H9 (cell line): ENCODE data around the gene LSG1. TPM values are rescaled to one million over a fixed set of nuclear protein-coding genes. Genes with fewer than 3 reads are reported as not detected.

Experiments
- DNase-seq: peaks from one replicate; pipeline ENCODE4 v3.0.0-alpha.2; 2017
- H2AFZ ChIP-seq: one replicate; pipeline ENCODE4 v1.6.1; 2013; ENCODE audit warnings: mild to moderate bottlenecking, low read length, control low read depth, moderate library complexity
- H2AK5ac ChIP-seq: 2 replicates; pipeline ENCODE4 v1.6.1; 2013; ENCODE audit warnings: low read length, control low read depth, mixed read lengths; ENCODE audit not compliant: insufficient read length
- H2BK120ac ChIP-seq: one replicate; pipeline ENCODE4 v1.6.1; 2013; ENCODE audit warnings: low read depth, mild to moderate bottlenecking, low read length, control low read depth, inconsistent platforms; ENCODE audit not compliant: poor library complexity, severe bottlenecking
- H2BK12ac ChIP-seq: 2 replicates; pipeline ENCODE4 v1.6.1; 2013; ENCODE audit warnings: low read length, control low read depth, mixed read lengths, low read depth; ENCODE audit not compliant: insufficient read length
- H2BK15ac ChIP-seq: 2 replicates; pipeline ENCODE4 v1.6.1; 2013; ENCODE audit warnings: low read depth, low read length, control low read depth
- H2BK20ac ChIP-seq: one replicate; pipeline ENCODE4 v1.6.1; 2013; ENCODE audit warnings: low read depth, mild to moderate bottlenecking, low read length, control low read depth, inconsistent platforms; ENCODE audit not compliant: poor library complexity, severe bottlenecking
- H2BK5ac ChIP-seq: 2 replicates; pipeline ENCODE4 v1.6.1; 2013; ENCODE audit warnings: low read length, control low read depth, mixed read lengths; ENCODE audit not compliant: insufficient read length
- H3K14ac ChIP-seq: 2 replicates; pipeline ENCODE4 v1.6.1; 2013; ENCODE audit warnings: low read length, control low read depth; ENCODE audit not compliant: insufficient read depth
- H3K18ac ChIP-seq: 2 replicates; pipeline ENCODE4 v1.6.1; 2013; ENCODE audit warnings: low read depth, mild to moderate bottlenecking, mixed read lengths, low read length, control low read depth; ENCODE audit not compliant: insufficient read length
- H3K23ac ChIP-seq: 2 replicates; pipeline ENCODE4 v1.6.1; 2013; ENCODE audit warnings: low read length, control low read depth, mixed read lengths, low read depth; ENCODE audit not compliant: insufficient read length
- H3K23me2 ChIP-seq: 2 replicates; pipeline ENCODE4 v1.6.1; 2013; ENCODE audit warnings: low read depth, mild to moderate bottlenecking, mixed read lengths, low read length, control low read depth; ENCODE audit not compliant: insufficient read length, poor library complexity, severe bottlenecking
- H3K27ac ChIP-seq: 2 replicates; pipeline ENCODE4 v1.5.1; 2013; ENCODE audit warnings: low read length, control low read depth, mixed read lengths, low read depth; ENCODE audit not compliant: insufficient read length
- H3K27me3 ChIP-seq: 2 replicates; pipeline ENCODE4 v1.6.1; 2013; ENCODE audit warnings: low read length, control low read depth, inconsistent platforms; ENCODE audit not compliant: insufficient read depth
- H3K4ac ChIP-seq: 2 replicates; pipeline ENCODE4 v1.6.1; 2013; ENCODE audit warnings: low read depth, mild to moderate bottlenecking, control low read depth, inconsistent platforms, low read length, moderate library complexity
- H3K4me1 ChIP-seq: 2 replicates; pipeline ENCODE4 v1.6.1; 2013; ENCODE audit warnings: low read length, control low read depth, inconsistent platforms; ENCODE audit not compliant: insufficient read depth
- H3K4me2 ChIP-seq: 2 replicates; pipeline ENCODE4 v1.6.1; 2013; ENCODE audit warnings: low read length, control low read depth, mixed read lengths; ENCODE audit not compliant: insufficient read length, insufficient read depth
- H3K56ac ChIP-seq: 2 replicates; pipeline ENCODE4 v1.6.1; 2013; ENCODE audit warnings: low read depth, mild to moderate bottlenecking, mixed read lengths, low read length, control low read depth; ENCODE audit not compliant: insufficient read length
- H3K79me1 ChIP-seq: 2 replicates; pipeline ENCODE4 v1.6.1; 2013; ENCODE audit warnings: low read depth, mild to moderate bottlenecking, moderate library complexity, low read length, control low read depth, inconsistent platforms; ENCODE audit not compliant: insufficient read depth, poor library complexity, severe bottlenecking
- H3K79me2 ChIP-seq: 2 replicates; pipeline ENCODE4 v1.6.1; 2013; ENCODE audit warnings: low read length, control low read depth, inconsistent platforms; ENCODE audit not compliant: insufficient read depth
- H3K9ac ChIP-seq: 2 replicates; pipeline ENCODE4 v1.6.1; 2013; ENCODE audit warnings: low read length, control low read depth, mixed read lengths; ENCODE audit not compliant: insufficient read length; ENCODE audit errors: extremely low read depth
- H3K9me3 ChIP-seq: one replicate; pipeline ENCODE4 v1.6.1; 2013; ENCODE audit warnings: low read depth, low read length, inconsistent platforms; ENCODE audit not compliant: control insufficient read depth
- H3T11ph ChIP-seq: one replicate; pipeline ENCODE4 v1.6.1; 2013; ENCODE audit warnings: mild to moderate bottlenecking, low read length, control low read depth, inconsistent platforms
- H4K20me1 ChIP-seq: one replicate; pipeline ENCODE4 v1.6.1; 2013; ENCODE audit not compliant: control insufficient read depth, insufficient read length, insufficient read depth
- H4K5ac ChIP-seq: 2 replicates; pipeline ENCODE4 v1.6.1; 2013; ENCODE audit warnings: low read depth, mild to moderate bottlenecking, mixed read lengths, low read length, control low read depth; ENCODE audit not compliant: insufficient read length
- H4K8ac ChIP-seq: replicated peaks from 2 replicates; pipeline ENCODE4 v1.6.1; 2013; ENCODE audit warnings: low read length, control low read depth, mixed read lengths, low read depth; ENCODE audit not compliant: insufficient read length
- H4K91ac ChIP-seq: 2 replicates; pipeline ENCODE4 v1.6.1; 2013; ENCODE audit warnings: low read depth, mild to moderate bottlenecking, moderate library complexity, mixed read lengths, low read length, control low read depth; ENCODE audit not compliant: insufficient read length
- H3K27ac Mint-ChIP-seq, 3 experiments: 2 replicates in 2 of 3; 3 replicates in 1 of 3; pipeline ENCODE4 v1.8.0; 2020 to 2021; ENCODE audit warnings: mixed read lengths in 3 of 3, mild to moderate bottlenecking in 1 of 3, moderate library complexity in 1 of 3
- H3K27me3 Mint-ChIP-seq: 2 replicates; pipeline ENCODE4 v1.8.0; 2021; ENCODE audit warnings: low read depth, mild to moderate bottlenecking, moderate library complexity, mixed read lengths
- H3K36me3 Mint-ChIP-seq, 3 experiments: 2 replicates in 2 of 3; 3 replicates in 1 of 3; pipeline ENCODE4 v1.8.0; 2020 to 2021; ENCODE audit warnings: low read depth in 3 of 3, mixed read lengths in 3 of 3; ENCODE audit not compliant: insufficient read depth in 1 of 3
- H3K4me1 Mint-ChIP-seq, 2 experiments: 2 replicates each; pipeline ENCODE4 v1.8.0; 2020; ENCODE audit warnings: mixed read lengths in 2 of 2
- H3K4me3 Mint-ChIP-seq, 2 experiments: 2 replicates in 1 of 2; 3 replicates in 1 of 2; pipeline ENCODE4 v1.8.0; 2020 to 2021; ENCODE audit warnings: mild to moderate bottlenecking in 2 of 2, mixed read lengths in 2 of 2, moderate library complexity in 1 of 2
- H3K9me3 Mint-ChIP-seq, 2 experiments: 2 replicates in 1 of 2; 3 replicates in 1 of 2; pipeline ENCODE4 v1.8.0; 2020; ENCODE audit warnings: mild to moderate bottlenecking in 2 of 2, mixed read lengths in 2 of 2, moderate library complexity in 1 of 2
- CTCF ChIP-seq: fragments of 200-600 bp; sonication (generic); conservative IDR thresholded peaks from 3 replicates; pipeline ENCODE4 v1.8.0; 2021; ENCODE audit warnings: antibody characterized with exemption, mild to moderate bottlenecking
- WGBS: extraction: QIAGEN DNeasy Blood & Tissue Kit; methylation state at CpG from one replicate; pipeline ENCODE4 v1.1.7; 2013; ENCODE audit warnings: missing lambda C conversion rate, low lambda C conversion rate, mixed read lengths; ENCODE audit not compliant: insufficient read length; ENCODE audit errors: extremely low coverage; 5-methylcytosine and 5-hydroxymethylcytosine counted together
- total RNA-seq: library from RNA; stranded (reverse); gene quantifications from 2 replicates; pipeline ENCODE4 v1.2.1, GENCODE V29; 2021

Gene LSG1
- total RNA-seq, 1 experiment from 2014 or later: 63.3 TPM

GRCh38 chr3:194619741-194620140 is 52.2 kb downstream of the LSG1 start:
- H3K9me3 ChIP-seq: no peaks in the 10 kb centered on the region
- H3T11ph ChIP-seq: no peak overlapping the region
- Mint-ChIP-seq H3K4me1 (peaks cover 6 to 7% of the 10 kb centered on the region in 2 experiments; a peak in 3 of 4 replicates), H3K27me3 (no peaks in the 10 kb centered on the region), H3K27ac (no peak overlapping the region), H3K9me3 (no peaks in the 10 kb centered on the region), H3K36me3 (peaks cover 5 to 26% (median 15%) of the 10 kb centered on the region in 3 experiments), H3K4me3 (no peak overlapping the region)
- H3K4me1 ChIP-seq: no peaks in the 10 kb centered on the region
- DNase-seq: no peak
- no peak overlapping the region for H3K56ac ChIP-seq
- no peak overlapping the region for H2BK12ac ChIP-seq
- H3K18ac ChIP-seq: no peak overlapping the region
- no peak overlapping the region for H2AK5ac ChIP-seq
- H3K9ac ChIP-seq: no peak overlapping the region
- no peaks in the 10 kb centered on the region for H3K79me1 ChIP-seq
- no peak overlapping the region for H3K4me2 ChIP-seq
- no peaks in the 10 kb centered on the region for H3K79me2 ChIP-seq
- H2BK20ac ChIP-seq: no peak overlapping the region
- no peak for TF ChIP-seq CTCF
- no peak overlapping the region for H2BK15ac ChIP-seq
- no peak overlapping the region for H4K8ac ChIP-seq
- H3K27ac ChIP-seq: no peak overlapping the region
- no peak overlapping the region; the same call in 1 of the 2 replicates for H3K14ac ChIP-seq
- no peak overlapping the region for H2AFZ ChIP-seq
- no peak overlapping the region for H2BK120ac ChIP-seq
- no CpG with 5 or more reads among the region's 9 CpGs for WGBS
- no peaks in the 10 kb centered on the region for H3K23me2 ChIP-seq
- H4K91ac ChIP-seq: no peak overlapping the region
- H2BK5ac ChIP-seq: no peak overlapping the region
- H3K4ac ChIP-seq: no peak overlapping the region
- no peak overlapping the region for H4K5ac ChIP-seq
- H3K23ac ChIP-seq: no peak overlapping the region
- no peaks in the 10 kb centered on the region for H3K27me3 ChIP-seq
- H4K20me1 ChIP-seq: no peaks in the 10 kb centered on the region
